ENCODE measurements around the gene PRKAR1B.

The PRKAR1B gene

DNA sequence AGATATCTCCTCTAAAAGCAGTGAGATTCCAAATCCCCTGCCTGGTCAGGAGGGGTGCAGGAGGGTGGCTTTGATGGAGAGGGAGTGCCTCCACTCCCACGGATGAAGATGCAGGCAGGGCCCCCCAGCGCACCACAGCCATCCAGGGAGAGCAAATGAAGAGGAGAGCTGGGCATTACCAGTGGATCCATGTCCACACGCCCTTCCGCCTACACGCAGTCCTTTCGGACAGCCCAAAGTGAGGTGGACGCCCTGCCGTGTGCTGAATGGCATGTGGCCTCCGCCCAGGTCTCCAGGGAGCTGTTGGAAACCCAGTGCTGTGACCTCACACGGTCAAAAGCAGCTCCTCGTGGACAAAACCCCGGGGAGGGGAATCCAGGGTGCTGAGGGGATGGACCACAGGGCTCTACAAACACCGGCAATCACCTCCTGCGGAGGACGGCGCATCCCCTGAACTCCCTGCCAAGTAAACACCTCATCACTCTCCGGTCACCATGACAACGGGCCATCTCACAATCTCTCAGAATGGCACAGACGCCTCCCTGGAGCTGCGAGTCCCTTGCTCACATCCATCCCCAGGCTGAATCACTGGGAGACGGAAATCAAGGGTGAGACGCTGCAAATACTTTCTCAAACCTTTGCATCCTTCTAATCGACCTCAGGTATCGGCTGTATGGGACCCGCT lies 35.6 kb downstream of the PRKAR1B start:
- DNase-seq (ENCODE audit: low spot score), result no peak

DNA sequence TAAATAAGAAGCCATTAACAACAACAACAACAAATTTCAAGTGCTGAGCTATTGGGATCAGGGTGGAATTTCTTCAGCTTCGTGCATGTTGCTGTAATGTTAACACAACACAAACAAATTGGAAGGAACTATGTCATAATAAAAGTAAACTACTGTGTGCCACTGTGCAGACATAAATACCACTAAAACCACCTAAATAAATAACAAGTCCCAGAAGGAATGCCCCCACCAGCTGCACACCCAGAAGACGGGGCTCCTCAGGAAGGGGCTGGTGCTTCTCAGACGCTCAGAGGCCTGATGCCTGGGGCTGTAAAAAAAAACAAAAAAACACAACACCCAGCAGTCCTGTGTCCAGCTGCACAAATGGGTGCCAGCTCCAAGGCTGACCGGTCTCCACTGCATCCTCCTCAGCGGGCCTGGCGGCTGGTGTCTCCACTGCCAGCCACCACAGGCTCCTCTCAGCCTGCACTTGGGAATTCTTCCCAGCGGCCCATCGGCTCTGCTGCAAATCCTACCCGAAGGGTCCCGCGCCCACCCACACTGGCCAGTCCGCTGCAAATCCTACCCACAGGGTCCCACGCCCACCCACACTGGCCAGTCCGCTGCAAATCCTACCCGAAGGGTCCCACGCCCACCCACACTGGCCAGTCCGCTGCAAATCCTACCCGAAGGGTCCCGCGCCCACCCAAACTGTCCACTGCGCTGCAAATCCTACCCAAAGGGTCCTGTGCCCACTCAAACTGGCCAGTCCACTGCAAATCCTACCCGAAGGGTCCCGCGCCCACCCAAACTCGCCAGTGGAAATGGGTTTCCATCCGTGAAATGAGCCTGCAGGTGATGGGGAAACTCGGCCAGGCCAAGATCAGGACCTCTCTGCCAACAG lies 36.4 kb downstream of the PRKAR1B start:
- no peak for DNase-seq (ENCODE audit: low spot score)

DNA sequence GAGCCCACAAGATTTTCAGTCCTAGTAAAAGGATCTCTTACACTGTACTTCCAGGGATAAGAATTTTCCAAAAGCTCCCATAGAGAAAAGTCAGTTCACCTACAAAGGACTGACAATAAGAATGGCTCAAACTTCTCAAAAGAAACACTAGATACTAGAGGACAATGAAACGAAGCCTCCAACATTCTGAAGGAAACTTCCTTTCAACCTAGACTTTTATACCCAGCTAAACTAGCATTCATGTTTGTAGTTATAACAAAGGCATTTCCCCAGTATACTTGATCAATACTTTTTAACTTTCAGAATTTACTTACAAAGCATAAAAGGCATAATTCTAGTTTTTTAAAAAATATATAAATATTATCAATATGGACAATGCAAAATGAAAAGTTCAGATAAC lies 41.5 kb downstream of the PRKAR1B start:
- DNase-seq (ENCODE audit: low spot score), result no peak

DNA sequence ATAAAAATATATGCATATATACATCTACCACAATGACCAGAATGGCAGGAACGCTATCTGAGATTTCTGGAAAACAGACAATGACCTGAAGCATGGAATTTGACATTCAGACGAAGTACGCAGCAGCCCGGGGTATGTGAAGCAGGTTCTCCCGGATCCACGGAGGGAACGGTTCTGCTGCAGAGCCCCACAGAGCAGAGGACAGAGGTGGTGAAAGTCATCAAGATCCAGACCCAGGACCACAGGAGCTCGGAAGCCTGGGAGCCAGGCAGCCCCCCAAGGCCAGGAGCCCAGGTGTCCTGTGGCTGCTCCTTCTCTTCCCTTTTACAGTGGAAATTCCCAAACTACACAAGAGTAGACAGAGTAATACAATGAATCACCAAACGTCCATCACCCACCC lies 42.7 kb downstream of the PRKAR1B start:
- DNase-seq (ENCODE audit: low spot score), result no peak

DNA sequence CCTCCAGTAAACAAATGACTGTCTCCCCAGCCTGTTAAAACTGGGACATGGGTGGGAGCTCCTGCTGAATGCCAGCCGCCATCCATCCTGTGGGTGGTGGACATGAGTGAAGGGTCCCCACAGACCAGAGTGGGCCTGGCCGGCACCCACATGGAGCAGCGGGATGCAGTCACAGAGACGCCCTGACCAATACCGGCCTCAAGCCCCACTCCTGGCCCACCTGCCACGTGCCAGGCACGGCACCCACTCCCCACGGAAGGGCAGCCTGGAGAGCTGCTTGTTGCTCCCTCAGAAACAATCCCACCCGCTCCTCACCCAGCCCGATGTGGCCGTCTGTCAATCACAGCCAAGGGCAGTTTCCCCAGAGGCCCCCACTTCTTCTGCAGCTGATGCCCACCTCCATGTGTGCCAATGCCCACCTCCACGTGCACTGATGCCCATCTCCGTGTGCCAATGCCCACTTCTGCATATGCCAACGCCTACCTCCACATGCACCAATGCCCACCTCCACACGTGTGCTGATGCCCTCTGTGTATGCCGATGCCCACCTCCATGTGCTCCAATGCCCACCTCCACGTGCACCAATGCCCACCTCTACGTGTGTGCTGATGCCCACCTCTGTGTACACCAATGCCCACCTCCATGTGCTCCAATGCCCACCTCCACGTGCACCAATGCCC lies 43.4 kb downstream of the PRKAR1B start:
- no peak for DNase-seq (ENCODE audit: low spot score)

DNA sequence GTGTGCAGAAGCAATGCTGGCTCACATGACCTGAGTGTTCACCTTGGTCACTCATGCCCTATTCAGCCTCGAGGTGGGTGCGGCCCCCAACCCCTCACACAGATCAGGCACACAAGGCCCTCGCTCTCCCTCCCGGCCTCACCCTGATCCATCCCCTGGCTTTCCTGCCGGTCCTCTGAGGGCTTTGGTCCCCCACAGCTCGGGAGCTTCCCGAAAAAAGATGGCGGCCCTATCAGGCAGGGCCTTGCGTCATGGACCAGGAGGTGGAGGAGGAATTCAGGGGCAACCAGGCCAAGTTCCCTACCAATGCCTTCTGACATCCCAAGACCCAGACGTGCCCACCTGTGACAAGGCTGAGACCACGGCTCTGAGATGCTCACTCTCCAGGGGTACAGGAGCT lies 44.3 kb downstream of the PRKAR1B start:
- DNase-seq (ENCODE audit: low spot score), result no peak

DNA sequence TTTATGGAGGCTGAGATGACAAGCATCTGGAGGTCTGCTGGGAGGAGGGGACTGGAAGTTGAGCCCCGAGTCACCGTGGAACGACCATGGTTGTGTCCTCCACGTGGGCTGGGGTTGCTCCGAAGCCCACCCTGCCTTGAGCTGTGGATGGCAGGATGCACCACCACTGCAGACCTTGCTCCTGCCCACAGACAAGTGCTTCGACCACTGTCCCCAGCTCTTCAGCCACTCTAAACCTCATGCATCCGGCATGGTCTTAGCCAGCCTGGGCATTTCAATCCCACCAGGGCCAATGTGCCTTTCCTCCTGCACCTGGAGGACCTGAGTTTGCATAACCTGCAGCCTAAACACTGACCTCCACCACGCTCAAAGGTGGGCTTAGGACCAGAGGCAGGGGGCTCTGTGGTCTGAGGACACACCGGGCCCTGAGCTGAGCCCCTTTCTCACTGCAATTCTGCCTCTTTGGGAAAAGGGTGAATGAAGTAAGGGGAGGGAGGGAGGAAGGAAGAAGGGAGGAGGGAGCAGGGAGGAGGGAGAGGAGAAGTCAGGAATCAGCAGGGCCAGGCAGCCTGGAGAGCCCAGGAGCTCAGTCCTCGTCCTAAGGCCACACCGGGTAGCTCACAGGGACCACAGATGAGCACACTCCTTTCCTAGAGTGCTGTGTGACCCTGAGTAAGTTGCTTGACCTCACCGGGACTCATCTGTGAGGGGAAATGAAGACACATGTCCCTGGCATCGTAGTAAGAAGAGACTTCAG lies 45.4 kb downstream of the PRKAR1B start:
- DNase-seq (ENCODE audit: low spot score), result no peak

DNA sequence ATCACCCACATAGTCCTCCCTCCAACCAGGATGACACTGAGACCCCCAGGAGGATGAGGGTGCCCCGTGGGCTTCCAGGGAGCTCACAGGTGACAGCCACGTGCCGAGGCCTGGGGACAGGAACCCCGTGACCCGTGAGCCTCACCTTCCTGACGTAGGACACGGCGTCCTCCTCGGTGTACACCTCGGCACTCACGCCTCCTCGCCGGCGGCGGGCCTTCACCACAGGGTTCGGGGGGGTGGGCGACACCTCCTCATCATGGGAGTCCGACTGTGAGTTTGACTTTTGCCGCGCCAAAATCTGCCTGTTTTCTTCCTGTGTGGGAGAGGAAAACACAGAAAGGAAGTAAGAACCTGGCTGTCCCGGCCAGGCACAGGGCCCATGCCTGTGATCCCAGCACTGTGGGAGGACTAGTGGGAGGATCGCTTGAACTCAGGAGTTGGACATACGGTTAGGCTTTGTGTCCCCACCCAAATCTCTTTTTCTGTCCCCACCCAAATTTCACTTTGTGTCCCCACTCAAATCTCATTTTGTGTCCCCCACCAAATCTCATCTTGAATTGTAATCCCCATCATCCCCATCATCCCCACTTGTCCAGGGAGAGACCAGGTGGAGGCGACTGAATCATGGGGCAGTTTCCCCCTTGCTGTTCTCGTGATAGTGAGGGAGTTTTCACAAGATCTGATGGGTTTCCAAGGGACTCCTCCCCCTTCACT lies 46.5 kb downstream of the PRKAR1B start:
- no peak for DNase-seq (ENCODE audit: low spot score)

DNA sequence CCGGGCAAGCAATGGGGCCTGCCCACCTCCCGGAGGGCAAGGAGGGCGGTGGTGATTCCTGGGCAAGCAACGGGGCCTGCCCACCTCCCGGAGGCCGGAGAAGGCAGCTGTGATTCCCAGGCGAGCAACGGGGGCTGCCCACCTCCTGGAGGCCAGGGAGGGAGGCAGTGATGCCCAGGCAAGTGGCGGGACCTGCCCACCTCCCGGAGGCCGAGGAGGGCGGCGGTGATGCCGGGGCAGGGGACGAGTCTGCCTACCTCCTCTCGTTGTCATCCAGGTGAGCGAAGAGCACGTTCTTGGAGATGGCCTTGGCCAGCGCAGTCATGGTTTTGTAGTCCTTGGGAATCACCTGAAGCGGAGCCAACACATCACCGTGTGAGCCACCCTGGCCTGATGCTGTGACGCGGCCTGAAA lies 50.1 kb downstream of the PRKAR1B start:
- DNase-seq (ENCODE audit: low spot score), result no peak

DNA sequence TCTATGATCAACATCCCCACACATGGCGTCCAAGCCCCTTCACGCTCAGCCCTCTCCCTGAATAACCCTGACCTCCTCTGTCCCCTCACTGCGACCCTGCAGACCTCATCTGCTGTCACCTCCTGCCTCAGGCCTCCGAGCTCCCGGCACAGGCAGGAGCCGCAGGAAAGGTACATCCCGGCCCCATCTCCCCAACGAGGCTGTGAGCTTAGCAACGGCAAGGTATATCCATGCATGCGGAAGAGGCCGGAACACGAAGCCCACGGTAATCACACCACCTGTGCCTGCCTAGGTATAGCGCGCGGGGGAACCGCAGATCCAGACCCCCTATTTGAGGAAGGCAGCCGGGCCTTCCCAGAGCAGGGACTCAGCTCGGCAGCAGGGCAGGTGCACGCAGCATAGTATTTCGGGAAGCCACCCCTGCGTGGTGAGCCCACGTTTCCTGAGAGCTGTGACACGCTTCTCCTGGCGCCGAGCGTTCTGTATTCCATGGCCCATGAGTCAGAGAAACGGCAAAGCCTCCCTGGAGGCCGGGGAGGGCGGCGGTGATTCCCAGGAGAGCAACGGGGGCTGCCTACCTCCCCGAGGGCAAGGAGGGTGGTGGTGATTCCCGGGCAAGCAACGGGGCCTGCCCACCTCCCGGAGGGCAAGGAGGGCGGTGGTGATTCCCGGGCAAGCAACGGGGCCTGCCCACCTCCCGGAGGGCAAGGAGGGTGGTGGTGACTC lies 50.7 kb downstream of the PRKAR1B start:
- DNase-seq (ENCODE audit: low spot score), result no peak

DNA sequence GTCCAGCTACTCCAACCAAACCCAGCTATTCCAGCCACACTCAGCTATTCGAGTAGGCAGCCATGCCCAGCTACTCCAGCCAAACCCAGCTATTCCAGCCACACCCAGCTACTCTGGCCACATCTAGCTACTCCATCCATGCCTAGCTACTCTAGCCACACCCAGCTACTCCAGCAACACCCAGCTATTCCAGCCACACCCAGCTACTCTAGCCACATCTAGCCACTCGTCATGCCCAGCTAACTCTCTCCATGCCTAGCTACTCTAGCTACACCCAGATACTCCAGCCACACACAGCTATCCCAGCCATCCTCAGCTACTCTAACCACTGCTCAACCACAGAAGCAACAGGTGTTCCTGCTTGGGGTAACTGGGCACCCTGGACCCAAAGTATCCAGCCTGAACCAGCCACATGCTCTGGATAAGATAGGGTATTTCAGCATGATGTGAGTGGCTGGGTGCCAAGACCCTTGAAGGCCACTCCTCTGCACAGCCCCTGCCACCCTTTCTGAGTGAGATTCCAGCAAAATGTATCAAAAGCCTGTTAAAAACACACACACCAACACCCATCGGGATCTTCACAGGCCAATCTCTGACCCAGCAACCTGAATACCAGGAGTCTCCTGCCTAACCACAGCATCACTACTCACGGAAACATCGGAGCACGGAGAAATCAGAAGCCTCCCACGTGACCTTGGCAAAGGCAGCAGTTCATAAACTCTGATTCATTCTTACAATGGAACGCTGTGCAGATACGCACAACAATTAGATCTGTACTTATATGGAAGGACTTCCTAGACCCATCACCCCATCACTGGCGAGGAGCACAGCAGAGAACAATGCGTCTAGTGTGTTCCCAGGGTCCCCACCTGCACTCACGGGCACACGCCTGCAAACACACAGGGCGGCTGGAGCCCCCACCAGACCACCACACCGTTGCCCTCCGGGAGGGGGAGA lies 52.3 kb downstream of the PRKAR1B start:
- no peak for DNase-seq (ENCODE audit: low spot score)

DNA sequence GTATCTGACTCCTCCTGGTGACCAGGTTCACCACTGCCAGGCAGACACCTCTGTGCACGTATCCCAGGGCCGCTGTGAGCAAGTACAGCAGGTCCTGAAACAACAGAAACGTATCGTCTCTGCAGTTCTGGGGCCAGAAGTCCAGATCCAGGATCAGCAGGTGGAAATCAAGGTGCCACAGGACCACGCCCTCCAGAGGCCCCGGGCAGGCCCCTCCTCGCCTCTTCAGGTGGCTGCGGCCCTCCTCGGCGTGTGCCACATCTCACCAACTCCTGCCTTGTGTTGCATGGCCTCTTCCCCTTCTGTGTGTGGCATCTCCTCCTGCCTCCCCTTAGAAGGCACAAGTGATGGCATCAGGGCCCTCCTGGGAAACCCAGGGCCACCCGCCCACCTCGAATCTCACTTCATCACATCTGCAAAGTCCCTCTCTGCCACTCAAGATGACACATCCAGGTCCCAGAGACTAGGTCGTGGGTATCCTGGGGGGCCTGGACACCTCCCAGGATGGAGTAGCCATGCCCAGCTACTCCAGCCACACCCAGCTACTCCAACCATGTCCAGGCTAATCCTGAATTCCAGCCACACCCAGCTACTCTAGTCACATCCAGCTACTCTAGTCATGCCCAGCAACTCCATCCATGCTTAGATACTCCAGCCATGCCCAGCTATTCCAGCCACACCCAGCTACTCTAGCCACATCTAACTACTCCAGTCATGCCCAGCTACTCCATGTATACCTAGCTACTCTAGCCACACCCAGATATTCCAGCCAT lies 53.2 kb downstream of the PRKAR1B start:
- no peak for DNase-seq (ENCODE audit: low spot score)

DNA sequence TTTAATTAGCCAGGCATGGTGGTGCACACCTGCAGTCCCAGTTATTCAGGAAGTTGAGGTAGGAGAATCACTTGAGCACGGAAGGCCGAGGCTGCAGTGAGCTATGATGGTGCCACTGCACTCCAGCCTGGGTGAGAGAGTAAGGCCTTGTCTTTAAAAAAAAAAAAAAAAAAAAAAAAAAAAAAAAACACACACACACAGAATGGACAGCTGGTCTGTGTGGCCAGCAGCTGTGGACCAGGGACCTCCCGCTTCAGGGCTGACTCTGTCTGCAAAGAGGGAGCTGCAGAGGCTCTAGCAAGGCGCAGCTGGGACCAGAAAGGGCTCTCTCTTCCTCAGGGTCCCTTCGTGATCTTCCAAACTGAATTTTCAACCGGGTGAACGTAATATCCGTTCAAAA lies 54.2 kb downstream of the PRKAR1B start:
- DNase-seq (ENCODE audit: low spot score), result no peak

DNA sequence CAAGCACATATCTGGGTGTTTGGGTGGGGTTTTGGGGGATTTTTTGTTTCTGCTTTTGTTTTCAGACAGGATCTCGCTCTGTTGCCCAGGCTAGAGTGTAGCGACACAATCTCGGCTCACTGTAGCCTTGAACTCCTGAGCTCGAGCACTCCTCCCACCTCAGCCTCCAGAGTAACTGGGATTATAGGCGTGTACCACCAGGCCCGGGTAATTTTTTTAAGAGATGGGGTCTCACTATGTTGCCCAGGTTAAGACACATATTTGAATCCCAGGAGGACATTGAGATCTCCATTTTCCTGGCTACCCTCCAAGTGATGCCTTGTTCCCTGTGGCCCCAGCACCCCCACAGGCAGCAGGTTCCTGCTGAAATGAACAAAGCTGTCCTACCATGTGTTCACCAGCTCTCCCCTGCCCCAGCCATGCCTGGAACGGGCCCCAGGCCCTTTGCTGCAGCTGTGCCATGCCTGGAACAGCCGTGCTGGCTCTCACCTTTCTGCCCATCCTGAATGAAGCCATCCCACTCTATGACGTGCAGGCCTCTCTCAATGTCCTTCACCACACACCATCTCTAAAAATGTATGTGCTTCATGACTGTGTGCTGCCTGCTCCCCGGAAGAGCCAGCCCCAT lies 55.6 kb downstream of the PRKAR1B start:
- DNase-seq (ENCODE audit: low spot score), result no peak

DNA sequence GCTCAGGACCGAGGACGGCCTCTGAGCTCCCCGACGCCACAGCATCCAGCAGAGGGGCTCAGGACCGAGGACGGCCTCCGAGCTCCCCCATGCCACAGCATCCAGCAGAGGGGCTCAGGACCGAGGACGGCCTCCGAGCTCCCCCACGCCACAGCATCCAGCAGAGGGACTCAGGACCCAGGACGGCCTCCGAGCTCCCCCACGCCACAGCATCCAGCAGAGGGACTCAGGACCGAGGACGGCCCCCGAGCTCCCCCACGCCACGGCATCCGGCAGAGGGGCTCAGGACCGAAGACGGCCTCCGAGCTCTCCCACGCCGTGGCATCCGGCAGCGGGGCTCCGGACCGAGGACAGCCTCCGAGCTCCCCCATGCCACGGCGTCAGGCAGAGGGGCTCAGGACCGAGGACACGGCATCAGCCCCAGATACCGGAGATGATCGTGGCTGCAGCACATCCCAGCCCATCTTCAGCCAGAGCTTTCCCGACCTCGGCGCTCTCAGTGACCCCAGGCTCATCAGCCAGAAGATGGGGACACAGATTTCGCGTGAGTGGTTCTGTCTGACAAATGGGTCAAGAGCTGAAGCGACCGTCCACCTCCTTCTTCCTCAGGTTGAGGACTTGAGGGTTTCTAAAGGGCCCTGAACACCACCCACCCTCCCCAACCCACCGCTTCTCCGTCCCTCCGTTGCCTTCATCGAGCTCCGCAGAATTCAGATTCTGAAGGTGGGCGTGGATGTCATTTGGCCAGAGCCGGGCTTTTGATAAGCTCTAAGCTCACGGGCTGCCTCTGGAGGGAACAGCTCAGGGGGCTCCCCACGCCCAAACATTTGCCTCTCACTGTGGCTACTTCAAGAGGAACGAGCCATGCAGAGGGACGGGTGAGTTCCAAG lies 56.3 kb downstream of the PRKAR1B start:
- DNase-seq (ENCODE audit: low spot score), result no peak

DNA sequence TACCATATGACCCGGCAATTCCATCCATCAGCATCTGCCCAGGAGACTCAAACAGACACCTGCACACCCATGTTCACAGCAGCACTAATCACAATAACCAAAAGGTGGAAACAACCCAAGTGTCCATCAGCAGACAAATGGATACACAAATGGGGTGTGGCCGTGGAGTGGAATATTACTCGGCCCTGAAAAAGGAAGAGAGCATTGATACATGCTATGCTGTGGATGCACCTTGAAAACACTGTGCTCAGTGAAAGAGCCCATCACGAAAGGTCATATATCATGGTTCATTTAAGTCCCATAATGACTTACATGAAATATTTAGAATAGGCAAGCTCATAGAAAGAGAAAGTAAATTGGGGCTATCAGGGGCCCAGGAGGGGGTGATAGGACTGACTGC lies 58.1 kb downstream of the PRKAR1B start:
- DNase-seq (ENCODE audit: low spot score), result no peak

DNA sequence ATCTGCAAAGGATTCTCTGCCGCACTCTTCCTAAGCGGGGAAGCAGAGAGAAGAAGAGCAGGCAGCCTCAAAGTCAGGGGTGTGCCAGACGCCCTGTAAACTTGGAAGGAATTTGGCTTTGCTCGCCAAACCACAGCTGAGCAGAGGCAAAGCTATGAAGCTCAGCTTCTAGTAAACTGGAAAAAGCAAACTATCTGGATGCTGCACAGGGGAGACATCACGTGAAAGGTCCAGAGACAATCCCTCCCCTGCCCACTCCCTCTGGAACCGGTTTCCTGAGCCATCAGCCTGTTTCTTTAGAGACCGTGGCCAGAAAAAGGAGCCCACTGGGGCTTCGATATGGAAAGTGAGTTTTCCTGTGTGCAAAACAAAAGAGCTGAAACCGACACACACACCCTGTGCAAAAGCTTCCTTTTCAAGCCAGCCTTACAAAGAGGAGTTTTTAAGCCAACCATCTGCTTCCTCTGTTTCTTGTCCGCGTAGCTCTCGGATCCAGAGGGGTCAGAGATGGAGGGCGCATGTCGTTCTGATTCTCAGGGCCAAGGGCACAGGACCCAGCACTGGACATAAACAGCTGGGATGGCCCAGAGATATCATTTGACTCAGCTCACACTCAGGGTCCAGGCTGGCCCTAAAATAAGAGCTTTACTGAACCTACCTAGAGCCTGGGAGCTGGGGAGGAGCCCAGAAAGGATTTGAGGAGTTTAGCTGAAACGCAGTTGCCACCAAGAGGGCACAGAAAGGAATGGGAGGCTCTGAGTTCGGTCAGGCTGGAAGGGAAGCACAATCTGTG lies 58.7 kb downstream of the PRKAR1B start:
- no peak for DNase-seq (ENCODE audit: low spot score)

Data from activated CD4-positive, alpha-beta T cell treated with anti-CD3 and anti-CD28 coated beads, Interleukin-2, Interleukin-4, amounts not matched to agents 100 ng/mL and 50 ng/mL, durations not matched to agents 16 hours and 8 hours (primary cell).